Ascending aorta (tissue), 2 donors: Measurements from ENCODE around the gene NCSTN. TPM values are rescaled to one million over a fixed set of nuclear protein-coding genes. Genes with fewer than 3 reads are reported as not detected.
A peak's percentile ranks its signal among the peaks of the same experiment; 100 is the strongest.

Experiments
- DNase-seq, 2 donors: peaks; one replicate each; pipeline ENCODE4 v3.0.0-alpha.2; 2019; ENCODE audit warnings: low spot score in 2 of 2
- H3K27ac ChIP-seq, 2 donors: fragments of 200-600 bp; sonication (generic); one replicate each; pipeline ENCODE4 v1.5.1; 2016 to 2017; ENCODE audit warnings: mild to moderate bottlenecking in 1 of 2
- H3K27me3 ChIP-seq: fragments of 200-600 bp; sonication (generic); one replicate; pipeline ENCODE4 v1.5.1; 2017
- H3K36me3 ChIP-seq, 2 donors: fragments of 200-600 bp; sonication (generic); one replicate each; pipeline ENCODE4 v1.5.1; 2016
- H3K4me1 ChIP-seq, 2 donors: fragments of 200-600 bp; sonication (generic); one replicate each; pipeline ENCODE4 v1.5.1; 2016 to 2017; ENCODE audit warnings: mild to moderate bottlenecking in 1 of 2
- H3K4me3 ChIP-seq, 2 donors: fragments of 200-600 bp; sonication (generic); one replicate each; pipeline ENCODE4 v1.5.1; 2016 to 2017; ENCODE audit warnings: mild to moderate bottlenecking in 1 of 2
- H3K9me3 ChIP-seq, 2 donors: fragments of 200-600 bp; sonication (generic); one replicate each; pipeline ENCODE4 v1.5.1; 2016
- CTCF ChIP-seq, 3 experiments: fragments of 200-600 bp in 2 of 3; fragments of 450-650 bp in 1 of 3; sonication (generic) in 2 of 3; IDR thresholded peaks; one replicate each; pipeline ENCODE4 v1.5.1; 2016 to 2019; ENCODE audit warnings: antibody characterized with exemption in 3 of 3, mild to moderate bottlenecking in 1 of 3, moderate library complexity in 1 of 3
- intact Hi-C: fragments of 100-400 bp; cut with DNase I; formaldehyde crosslinking; loops from one replicate; pipeline ENCODE4 v1.15.1; 2023
- total RNA-seq: library from RNA; depleted of rRNA; stranded (reverse); fragments of >200 nt; gene quantifications from one replicate; pipeline ENCODE4 v1.1.0, GENCODE V29; 2016

Gene NCSTN
- total RNA-seq, 1 donor from 2014 or later, result 141 TPM

- H3K9me3 ChIP-seq, result no peaks in the 10 kb centered on the region
- no peaks in the 10 kb centered on the region for H3K27me3 ChIP-seq
- peaks cover 17 to 40% of the 10 kb centered on the region in 2 donors for H3K36me3 ChIP-seq
- intact Hi-C loops, result loop anchor here (5.0 to 10.0 kb wide), 5 partner anchors 50 to 1410 kb away; partner anchors contain the start of genes IGSF8, UFC1 and USP21
- peak overlapping the region; percentile 89 to 92 for H3K27ac ChIP-seq
- H3K4me3 ChIP-seq, result peak overlapping the region; percentile 56 to 87
- DNase-seq, result no peak
- H3K4me1 ChIP-seq, result peaks cover 0 to 20% of the 10 kb centered on the region in 2 donors
- TF ChIP-seq CTCF (IDR thresholded peaks at IDR 0.05), result no peak
Measured at GRCh38 chr1:160342526-160342925, 657 bp upstream of the NCSTN start.

- Histone ChIP-seq H3K27ac (no peak overlapping the region), H3K36me3 (peaks cover 8 to 39% of the 10 kb centered on the region in 2 donors), H3K4me3 (peak overlapping the region; percentile 56 to 87), H3K27me3 (no peaks in the 10 kb centered on the region), H3K4me1 (peaks cover 0 to 20% of the 10 kb centered on the region in 2 donors), H3K9me3 (no peaks in the 10 kb centered on the region)
- intact Hi-C loops, result loop anchor here (5.0 to 10.0 kb wide), 5 partner anchors 52 to 1408 kb away; partner anchors contain the start of genes IGSF8, UFC1 and USP21
- no peak for TF ChIP-seq CTCF (IDR thresholded peaks at IDR 0.05)
- no peak for DNase-seq
Measured at GRCh38 chr1:160344241-160344640, 1.1 kb downstream of the NCSTN start.

- H3K27ac ChIP-seq, result no peak overlapping the region
- intact Hi-C loops, result loop anchor here (5.0 to 10.0 kb wide), 5 partner anchors 53 to 1407 kb away; partner anchors contain the start of genes IGSF8, UFC1 and USP21
- H3K27me3 ChIP-seq, result no peaks in the 10 kb centered on the region
- peaks cover 0 to 20% of the 10 kb centered on the region in 2 donors for H3K4me1 ChIP-seq
- DNase-seq, result no peak
- no peak overlapping the region for H3K4me3 ChIP-seq
- no peaks in the 10 kb centered on the region for H3K9me3 ChIP-seq
- no peak for TF ChIP-seq CTCF (IDR thresholded peaks at IDR 0.05)
- peaks cover 13 to 39% of the 10 kb centered on the region in 2 donors for H3K36me3 ChIP-seq
Measured at GRCh38 chr1:160344936-160345335, 1.8 kb downstream of the NCSTN start.

GRCh38 chr1:160346463-160346862 lies 3.3 kb downstream of the NCSTN start:
- intact Hi-C loops, result loop anchor here (10.0 kb wide), 1 partner anchor 808 kb away; the partner anchor contains the start of genes UFC1 and USP21
- no peak for DNase-seq
- H3K27me3 ChIP-seq, result no peaks in the 10 kb centered on the region
- H3K27ac ChIP-seq, result no peak overlapping the region
- no peak overlapping the region for H3K4me3 ChIP-seq
- peaks cover 28 to 52% of the 10 kb centered on the region in 2 donors for H3K36me3 ChIP-seq
- H3K9me3 ChIP-seq, result no peaks in the 10 kb centered on the region
- H3K4me1 ChIP-seq, result peaks cover 0 to 7% of the 10 kb centered on the region in 2 donors
- no peak for TF ChIP-seq CTCF (IDR thresholded peaks at IDR 0.05)

- no peaks in the 10 kb centered on the region for H3K27me3 ChIP-seq
- DNase-seq, result no peak
- no peak for TF ChIP-seq CTCF (IDR thresholded peaks at IDR 0.05)
- H3K4me3 ChIP-seq, result no peak overlapping the region
- H3K4me1 ChIP-seq, result peaks cover 0 to 3% of the 10 kb centered on the region in 2 donors
- peaks cover 32 to 57% of the 10 kb centered on the region in 2 donors for H3K36me3 ChIP-seq
- no peaks in the 10 kb centered on the region for H3K9me3 ChIP-seq
- H3K27ac ChIP-seq, result no peak overlapping the region
- intact Hi-C loops, result loop anchor here (10.0 kb wide), 1 partner anchor 808 kb away; the partner anchor contains the start of genes UFC1 and USP21
Measured at GRCh38 chr1:160346958-160347357, 3.8 kb downstream of the NCSTN start.
